ENCODE data around the gene HIPK2. TPM values are rescaled to one million over a fixed set of nuclear protein-coding genes. Genes with fewer than 3 reads are reported as not detected.

The HIPK2 gene
- polyA plus RNA-seq, 3 donors: 1.6 to 12.1 (median 3.0) TPM

GRCh38 chr7:139767561-139767982, 10.2 kb downstream of the HIPK2 start:
- Mint-ChIP-seq H3K4me3 (peak overlapping the region in 1 of 2 donors; percentile 48), H3K27me3 (ENCODE audit: low read depth in 3 of 3) (peaks cover 0 to 3% (median 0%) of the 10 kb centered on the region in 3 donors), H3K9me3 (no peaks in the 10 kb centered on the region), H3K4me1 (peaks cover 67% of the 10 kb centered on the region), H3K27ac (peak overlapping the region; percentile 6 to 90 (median 85)), H3K36me3 (peaks cover 47 to 73% of the 10 kb centered on the region in 2 donors)
- peaks cover 52 to 71% of the 10 kb centered on the region in 2 donors for H3K4me1 ChIP-seq (ENCODE audit: control insufficient read depth in 1 of 2, insufficient read depth in 2 of 2, low read length in 2 of 2)
- no peak overlapping the region for H3K9ac ChIP-seq (ENCODE audit: insufficient read depth, low read length, poor library complexity, severe bottlenecking)
- peak overlapping the region; percentile 45 for H3K4me2 ChIP-seq (replicated peaks; ENCODE audit: extremely low read depth, low read length, poor library complexity, severe bottlenecking)
- peaks cover 90% of the 10 kb centered on the region for H4K20me1 ChIP-seq (ENCODE audit: insufficient read depth, low read length)
- H3K27ac ChIP-seq (ENCODE audit: low read depth in 1 of 2, low read length in 2 of 2): peak overlapping the region; percentile 60 to 67
- no peaks in the 10 kb centered on the region for H3K9me3 ChIP-seq (replicated peaks in 1 of 2; ENCODE audit: control insufficient read depth in 1 of 2, insufficient read depth in 1 of 2, low read length in 2 of 2)
- TF ChIP-seq, protein P1, sequence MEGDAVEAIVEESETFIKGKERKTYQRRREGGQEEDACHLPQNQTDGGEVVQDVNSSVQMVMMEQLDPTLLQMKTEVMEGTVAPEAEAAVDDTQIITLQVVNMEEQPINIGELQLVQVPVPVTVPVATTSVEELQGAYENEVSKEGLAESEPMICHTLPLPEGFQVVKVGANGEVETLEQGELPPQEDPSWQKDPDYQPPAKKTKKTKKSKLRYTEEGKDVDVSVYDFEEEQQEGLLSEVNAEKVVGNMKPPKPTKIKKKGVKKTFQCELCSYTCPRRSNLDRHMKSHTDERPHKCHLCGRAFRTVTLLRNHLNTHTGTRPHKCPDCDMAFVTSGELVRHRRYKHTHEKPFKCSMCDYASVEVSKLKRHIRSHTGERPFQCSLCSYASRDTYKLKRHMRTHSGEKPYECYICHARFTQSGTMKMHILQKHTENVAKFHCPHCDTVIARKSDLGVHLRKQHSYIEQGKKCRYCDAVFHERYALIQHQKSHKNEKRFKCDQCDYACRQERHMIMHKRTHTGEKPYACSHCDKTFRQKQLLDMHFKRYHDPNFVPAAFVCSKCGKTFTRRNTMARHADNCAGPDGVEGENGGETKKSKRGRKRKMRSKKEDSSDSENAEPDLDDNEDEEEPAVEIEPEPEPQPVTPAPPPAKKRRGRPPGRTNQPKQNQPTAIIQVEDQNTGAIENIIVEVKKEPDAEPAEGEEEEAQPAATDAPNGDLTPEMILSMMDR (IDR thresholded peaks at IDR 0.05): no peak
- H3K4me3 ChIP-seq (replicated peaks in 1 of 3; ENCODE audit: low read depth in 2 of 3, low read length in 3 of 3): peak overlapping the region in 1 of 3 experiments; percentile 35
- no peak overlapping the region for H2AFZ ChIP-seq (ENCODE audit: insufficient read depth, low read depth, low read length, poor library complexity, severe bottlenecking)
- peak; percentile 49 to 66 (median 51) for DNase-seq
- peaks cover 5 to 37% of the 10 kb centered on the region in 2 donors for H3K36me3 ChIP-seq (replicated peaks in 1 of 2; ENCODE audit: control insufficient read depth in 1 of 2, insufficient read depth in 2 of 2, low read length in 2 of 2)
- intact Hi-C loops (cut with micrococcal nuclease): no loop called here
- no peaks in the 10 kb centered on the region for H3K27me3 ChIP-seq (ENCODE audit: control insufficient read depth in 2 of 2, insufficient read depth in 2 of 2, low read length in 2 of 2)
- peaks cover 94% of the 10 kb centered on the region for H3K79me2 ChIP-seq (ENCODE audit: insufficient read depth, low read length)

GRCh38 chr7:139765143-139765542, 12.7 kb downstream of the HIPK2 start:
- no peak overlapping the region for H3K27ac ChIP-seq (ENCODE audit: low read depth in 1 of 2, low read length in 2 of 2)
- peaks cover 95% of the 10 kb centered on the region for H4K20me1 ChIP-seq (ENCODE audit: insufficient read depth, low read length)
- no peak for DNase-seq
- Mint-ChIP-seq H3K9me3 (no peaks in the 10 kb centered on the region), H3K4me3 (no peak overlapping the region), H3K27ac (no peak overlapping the region), H3K4me1 (peaks cover 62% of the 10 kb centered on the region), H3K36me3 (peaks cover 57 to 73% of the 10 kb centered on the region in 2 donors), H3K27me3 (ENCODE audit: low read depth in 3 of 3) (peaks cover 0 to 3% (median 0%) of the 10 kb centered on the region in 3 donors)
- H3K4me2 ChIP-seq (replicated peaks; ENCODE audit: extremely low read depth, low read length, poor library complexity, severe bottlenecking): no peak overlapping the region
- intact Hi-C loops (cut with micrococcal nuclease): no loop called here
- peaks cover 33 to 48% of the 10 kb centered on the region in 2 donors for H3K4me1 ChIP-seq (ENCODE audit: control insufficient read depth in 1 of 2, insufficient read depth in 2 of 2, low read length in 2 of 2)
- no peak overlapping the region for H3K9ac ChIP-seq (ENCODE audit: insufficient read depth, low read length, poor library complexity, severe bottlenecking)
- no peak overlapping the region for H3K4me3 ChIP-seq (replicated peaks in 1 of 3; ENCODE audit: low read depth in 2 of 3, low read length in 3 of 3)
- TF ChIP-seq, protein P1 (IDR thresholded peaks at IDR 0.05): no peak
- peaks cover 5 to 48% of the 10 kb centered on the region in 2 donors for H3K36me3 ChIP-seq (replicated peaks in 1 of 2; ENCODE audit: control insufficient read depth in 1 of 2, insufficient read depth in 2 of 2, low read length in 2 of 2)
- peaks cover 99% of the 10 kb centered on the region for H3K79me2 ChIP-seq (ENCODE audit: insufficient read depth, low read length)
- H3K9me3 ChIP-seq (replicated peaks in 1 of 2; ENCODE audit: control insufficient read depth in 1 of 2, insufficient read depth in 1 of 2, low read length in 2 of 2): no peaks in the 10 kb centered on the region
- no CpG with 5 or more reads among the region's 2 CpGs for WGBS (ENCODE audit: insufficient coverage)
- H2AFZ ChIP-seq (ENCODE audit: insufficient read depth, low read depth, low read length, poor library complexity, severe bottlenecking): no peak overlapping the region
- H3K27me3 ChIP-seq (ENCODE audit: control insufficient read depth in 2 of 2, insufficient read depth in 2 of 2, low read length in 2 of 2): no peaks in the 10 kb centered on the region

All from CD14-positive monocyte (primary cell).